RPMI8226 (cell line): Measurements from ENCODE around the gene PPP4R2.

Source experiments
- DNase-seq: peaks from one replicate; pipeline ENCODE4 v3.0.0-alpha.2; 2015

Gene PPP4R2

DNA sequence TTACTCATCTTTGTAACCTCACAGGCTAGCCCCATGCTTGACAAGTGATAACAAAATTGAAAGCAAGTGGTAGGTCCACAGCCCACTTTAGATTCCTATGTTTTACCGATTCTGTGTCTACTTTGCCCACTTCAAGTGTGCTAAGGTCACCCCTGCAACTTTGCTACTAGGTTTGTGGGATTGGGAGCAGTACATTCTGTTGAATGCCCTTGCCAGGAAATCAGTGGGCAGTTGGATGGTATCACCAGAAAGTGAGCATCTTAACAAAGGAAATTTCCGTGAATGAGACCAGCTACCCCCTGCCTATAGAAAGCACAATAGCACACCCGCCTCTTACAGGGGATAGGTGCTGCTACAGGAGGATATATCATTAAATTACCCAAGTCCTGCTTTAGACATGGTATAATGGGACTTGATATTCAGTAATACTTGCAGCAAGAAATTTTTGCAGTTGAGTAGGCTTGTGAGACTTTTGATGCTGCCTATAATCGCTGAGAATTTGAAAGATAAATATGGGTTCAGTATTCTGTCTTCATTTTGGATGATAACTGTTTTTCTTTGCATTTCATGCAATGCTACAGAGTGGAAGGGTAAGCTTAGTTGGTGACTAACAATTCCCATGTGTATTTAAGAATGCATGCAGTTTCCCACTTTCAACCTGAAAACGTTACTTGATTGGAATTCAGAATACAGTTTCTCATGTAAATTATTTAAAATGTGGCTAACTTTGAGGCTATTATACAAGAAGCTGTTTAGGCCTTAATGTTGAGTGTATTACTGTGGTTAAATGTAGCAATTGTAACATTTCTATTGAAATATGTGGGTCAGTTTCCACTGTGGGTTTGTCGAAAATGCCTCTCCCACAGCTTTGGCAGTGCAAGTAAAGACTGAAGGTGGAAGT lies 74.3 kb downstream of the PPP4R2 start:
- no peak for DNase-seq

GRCh38 chr3:73071952-73072351 lies 75.3 kb downstream of the PPP4R2 start:
- DNase-seq = no peak

DNA sequence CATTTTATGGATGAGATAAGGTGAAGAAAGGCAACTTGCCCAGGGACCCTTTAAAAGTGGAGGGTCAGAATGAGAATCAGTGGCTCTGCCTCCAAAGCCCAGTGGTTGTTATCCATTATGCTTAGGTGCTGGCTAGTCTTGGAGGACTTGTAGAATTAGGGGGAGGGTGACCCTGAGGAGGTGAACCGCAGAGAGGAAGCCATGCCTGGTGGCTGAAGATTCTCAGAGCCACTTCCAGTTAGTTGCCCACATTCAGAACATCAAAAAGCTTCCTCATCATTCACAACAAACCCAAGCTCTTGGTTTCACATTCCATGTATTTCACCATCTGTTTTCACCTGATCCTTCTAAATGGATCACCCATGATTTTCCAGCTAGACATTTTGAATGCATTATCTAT lies 76.0 kb downstream of the PPP4R2 start:
- no peak for DNase-seq

DNA sequence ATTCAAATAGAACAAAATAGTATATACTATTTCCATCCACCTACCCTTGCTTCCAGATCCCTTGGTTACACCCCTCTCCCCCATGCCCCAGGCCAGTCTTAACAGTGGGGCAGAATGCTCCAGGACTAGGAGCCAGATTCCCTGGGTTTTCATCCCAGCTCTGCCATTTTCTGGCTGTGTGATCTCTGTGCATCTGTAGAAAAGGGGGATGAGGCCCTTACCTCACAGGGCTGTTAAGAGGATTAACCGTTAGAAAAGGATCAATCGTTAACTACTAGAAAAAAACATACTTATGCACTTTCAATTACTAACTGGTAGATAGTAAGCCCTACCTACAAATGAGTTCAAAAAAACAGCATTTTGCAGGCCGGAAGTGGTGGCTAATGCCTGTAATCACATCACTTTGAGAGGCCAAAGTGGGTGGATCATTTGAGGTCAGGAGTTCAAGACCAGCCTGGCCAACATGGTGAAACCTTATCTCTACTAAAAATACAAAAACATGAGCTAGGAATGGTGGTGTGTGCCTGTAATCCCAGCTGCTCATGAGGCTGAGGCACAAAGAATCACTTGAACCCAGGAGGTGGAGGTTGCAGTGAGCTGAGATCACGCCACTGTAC lies 76.6 kb downstream of the PPP4R2 start:
- no peak for DNase-seq

GRCh38 chr3:73074781-73075180 lies 78.2 kb downstream of the PPP4R2 start:
- DNase-seq = no peak

DNA sequence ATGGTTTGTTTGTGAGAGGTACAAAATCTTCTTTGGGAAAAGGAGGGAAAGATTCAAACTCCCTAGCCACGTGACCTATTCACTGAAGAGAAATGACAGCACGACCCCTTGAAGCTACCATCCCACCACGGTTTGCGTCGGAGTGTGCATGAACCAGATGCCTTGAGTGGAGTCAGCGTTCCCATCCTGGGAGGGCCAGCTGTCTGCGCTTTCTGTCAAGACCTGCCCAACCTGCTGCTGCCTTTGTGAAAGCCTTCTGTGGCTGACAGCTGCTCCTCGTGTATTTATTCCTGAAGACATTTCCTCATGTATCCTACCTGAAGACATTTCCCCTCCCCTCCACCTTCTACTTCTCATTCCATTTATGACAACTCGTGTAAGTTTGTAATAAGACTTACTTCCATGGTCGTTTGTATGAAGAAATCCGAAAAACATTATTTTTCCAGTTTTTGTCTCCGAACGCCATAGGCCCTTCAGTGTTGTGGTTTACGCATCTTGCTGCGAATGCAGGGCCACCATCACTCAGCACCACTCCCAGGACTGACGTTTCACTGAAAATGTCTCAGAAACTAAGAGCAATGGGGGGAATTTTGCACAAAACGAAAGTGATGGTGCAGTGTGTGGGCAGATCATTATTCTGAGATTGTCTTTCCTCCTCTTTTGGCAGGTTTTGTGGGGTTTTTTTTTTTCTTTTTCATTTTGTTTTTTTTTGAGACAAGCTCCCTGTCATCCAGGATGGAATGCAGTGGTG lies 83.8 kb downstream of the PPP4R2 start:
- DNase-seq = no peak

GRCh38 chr3:73081140-73081539 lies 84.5 kb downstream of the PPP4R2 start:
- DNase-seq = no peak

GRCh38 chr3:73084170-73084569 lies 87.6 kb downstream of the PPP4R2 start:
- no peak for DNase-seq

- DNase-seq = peak; percentile 45
Measured at GRCh38 chr3:73086071-73086494, 89.5 kb downstream of the PPP4R2 start.

DNA sequence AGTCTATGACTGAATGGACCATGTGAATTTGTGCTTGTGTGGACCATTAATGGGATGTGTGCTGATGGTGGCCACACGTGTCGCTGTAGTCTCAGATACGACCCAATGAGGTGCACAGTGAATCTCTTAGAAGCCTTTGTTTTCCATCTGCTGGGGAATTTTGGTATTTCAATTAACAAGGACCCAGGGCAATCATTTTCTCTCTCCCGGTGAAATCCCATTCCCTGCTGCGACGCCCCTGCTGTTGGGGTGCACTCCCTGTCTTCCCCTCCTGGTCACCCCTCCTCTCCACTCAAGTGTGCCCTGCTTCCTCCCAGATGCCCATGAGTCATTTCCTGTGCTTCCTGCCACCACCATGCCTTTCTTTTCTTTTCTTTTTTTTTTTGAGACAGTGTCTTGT lies 97.5 kb downstream of the PPP4R2 start:
- DNase-seq = peak; percentile 35

DNA sequence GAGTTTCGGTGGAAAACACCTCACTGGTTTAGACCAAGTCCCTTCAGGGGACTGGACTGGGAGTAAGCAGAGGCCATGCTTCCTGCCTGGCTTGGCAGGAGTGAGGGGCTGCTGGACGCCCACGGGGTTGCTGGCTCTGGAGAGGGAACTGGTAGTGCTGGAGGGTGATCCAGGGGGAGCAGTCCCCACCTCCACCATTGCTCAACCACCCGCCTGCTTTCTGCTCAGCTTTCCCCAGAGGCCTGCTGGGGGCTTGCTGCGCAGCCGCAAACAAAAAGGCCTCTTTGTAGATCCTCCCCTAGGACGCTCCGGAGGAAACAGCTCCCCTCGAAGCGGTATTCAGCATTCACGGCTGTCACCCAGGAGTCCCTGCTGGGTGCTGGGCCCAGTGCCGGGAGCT lies 98.3 kb downstream of the PPP4R2 start:
- no peak for DNase-seq

DNA sequence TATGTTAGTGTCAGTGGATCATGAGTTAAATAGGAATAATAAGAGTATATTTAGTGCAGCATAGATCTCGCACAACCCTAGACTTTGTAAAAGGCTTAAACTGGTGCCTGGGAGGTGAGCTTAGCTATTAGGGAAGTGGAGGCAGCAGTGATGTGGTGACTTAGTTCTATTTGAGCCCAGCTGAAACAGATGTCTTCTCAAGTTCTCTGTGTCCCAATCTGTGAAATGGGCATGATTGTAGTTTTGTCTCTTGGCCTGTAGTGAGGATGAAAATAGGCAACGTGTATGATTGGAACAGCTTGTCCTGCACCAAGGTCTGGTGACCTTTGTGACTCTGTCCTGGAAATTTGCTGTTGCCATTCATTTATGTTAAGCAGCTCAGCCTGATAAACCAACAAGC lies 99.6 kb downstream of the PPP4R2 start:
- no peak for DNase-seq

DNA sequence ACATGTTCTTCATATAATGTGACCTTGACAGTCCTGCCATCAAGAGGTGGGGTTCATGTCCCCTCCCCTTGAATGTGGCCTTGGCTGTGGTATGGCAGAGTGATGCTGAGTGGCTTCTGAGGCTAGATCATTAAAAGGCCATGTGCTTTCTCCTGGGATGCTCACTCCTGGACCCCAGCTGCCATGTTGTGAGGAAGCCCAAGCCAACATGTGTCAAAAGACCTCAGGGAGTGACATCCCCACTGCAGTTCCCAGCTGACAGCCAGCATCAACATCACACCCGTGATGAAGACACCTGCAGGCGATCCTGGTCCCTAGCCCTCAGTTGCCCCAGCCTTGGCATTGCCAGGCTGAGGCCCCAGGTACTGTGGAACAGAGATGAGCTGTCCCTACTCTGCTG lies 101.4 kb downstream of the PPP4R2 start:
- DNase-seq = no peak

GRCh38 chr3:73098873-73099272 lies 102.3 kb downstream of the PPP4R2 start:
- no peak for DNase-seq

DNA sequence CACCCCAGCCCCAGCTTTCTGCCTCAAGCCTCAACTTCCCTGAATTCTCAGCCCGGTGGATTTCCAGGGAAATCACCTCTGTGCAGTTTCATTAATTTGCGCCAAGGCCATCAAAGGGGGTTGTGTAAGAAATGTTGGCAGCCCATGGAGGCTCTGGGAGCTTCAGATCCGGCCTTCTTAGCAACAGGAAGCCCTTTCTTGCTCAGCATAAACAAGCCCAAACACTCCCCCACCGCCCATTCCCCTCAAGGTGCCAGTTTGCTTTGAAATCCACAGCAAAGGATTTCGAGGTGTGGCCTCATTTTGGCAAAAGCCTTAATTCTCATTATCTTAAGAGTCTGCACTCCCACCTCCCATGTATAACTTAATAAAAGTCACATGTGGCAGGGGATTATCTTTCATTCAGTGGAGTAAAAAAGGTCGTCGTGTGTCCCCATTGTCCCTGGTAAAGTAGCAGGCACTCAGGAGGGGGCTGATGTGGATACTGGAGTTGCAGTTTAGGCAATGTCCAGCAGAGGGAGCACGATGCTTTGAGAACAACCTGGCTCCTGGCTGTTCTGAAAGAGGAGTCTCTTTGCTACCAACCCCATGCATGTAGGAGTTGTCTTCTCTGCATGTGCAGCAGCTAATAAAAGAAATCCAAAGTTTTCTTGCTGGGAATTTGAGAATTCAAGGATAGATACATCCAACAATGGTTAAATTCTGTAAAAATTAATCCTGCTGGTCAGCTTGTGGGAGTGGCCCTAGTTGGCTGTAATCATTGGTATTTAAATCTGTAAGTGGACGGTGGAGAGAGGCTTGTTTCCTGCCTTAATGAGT lies 104.3 kb downstream of the PPP4R2 start:
- DNase-seq = peak; percentile 81

GRCh38 chr3:73101881-73102280 lies 105.3 kb downstream of the PPP4R2 start:
- no peak for DNase-seq

- DNase-seq = no peak
Measured at GRCh38 chr3:73107215-73107614, 110.6 kb downstream of the PPP4R2 start.

GRCh38 chr3:73107676-73108187 lies 111.1 kb downstream of the PPP4R2 start:
- no peak for DNase-seq

DNA sequence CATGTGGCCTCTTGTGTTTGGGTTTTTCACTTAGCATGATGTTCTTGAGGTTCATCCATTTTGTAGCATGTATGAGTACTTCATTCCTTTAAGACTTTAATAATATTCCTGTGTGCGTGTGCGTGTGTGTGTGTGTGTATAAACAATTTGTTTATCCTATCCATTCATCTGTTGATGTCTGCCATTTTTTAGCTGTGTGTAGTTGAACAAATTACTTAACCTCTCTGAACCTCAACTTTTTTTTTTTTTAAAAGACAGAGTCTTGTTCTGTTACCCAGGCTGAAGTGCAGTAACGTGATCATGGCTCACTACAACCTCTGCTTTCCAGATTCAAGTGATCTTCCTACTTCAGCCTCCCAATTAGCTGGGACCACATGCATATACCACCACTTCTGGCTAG lies 112.1 kb downstream of the PPP4R2 start:
- no peak for DNase-seq

DNA sequence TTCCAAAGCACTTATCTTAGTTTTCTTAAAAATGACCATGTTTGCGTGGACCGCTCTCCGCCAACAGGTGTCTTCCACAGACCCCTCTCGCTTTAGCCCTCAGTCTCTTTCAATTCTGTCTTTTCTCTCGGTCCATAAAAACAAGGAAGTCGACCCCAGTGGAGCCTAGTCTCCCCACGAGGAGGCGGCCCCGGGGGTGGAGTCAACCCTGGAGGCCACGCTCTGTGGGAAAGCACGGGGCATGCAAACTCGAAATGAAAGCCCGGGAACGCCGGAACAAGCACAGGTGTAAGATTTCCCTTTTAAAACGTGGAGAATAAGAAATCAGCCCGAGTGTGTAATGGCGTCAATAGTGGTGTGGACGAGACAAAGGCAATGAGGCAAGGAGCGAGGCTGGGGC lies 113.9 kb downstream of the PPP4R2 start:
- no peak for DNase-seq

GRCh38 chr3:73114711-73115110 lies 118.1 kb downstream of the PPP4R2 start:
- no peak for DNase-seq

GRCh38 chr3:73115806-73116205 lies 119.2 kb downstream of the PPP4R2 start:
- DNase-seq = no peak
